Stimulated activated CD4-positive, alpha-beta T cell treated with anti-CD3 and anti-CD28 coated beads, Interleukin-1b, Interleukin-23, amount 100 ng/mL, for 1 hour (primary cell): ENCODE data around the gene NIPSNAP2.
A peak's percentile ranks its signal among the peaks of the same experiment; 100 is the strongest.
"Not testable (repeated sequence)": the region's sequence is repeated elsewhere in the genome, so short reads cannot be mapped to it uniquely, and the experiment has no call there.

ENCODE experiments used
- DNase-seq, 2 donors: peaks; one replicate each; pipeline ENCODE4 v3.0.0-alpha.2; 2020; ENCODE audit warnings: low read depth in 2 of 2

Gene NIPSNAP2

GRCh38 chr7:55964261-55965099 lies at the start of gene NIPSNAP2:
NIPSNAP2 (plus strand) TSS chr7:55964585; CDS start chr7:55964610, 25 bp downstream.
- peak; percentile 14 to 48 for DNase-seq

- no peak for DNase-seq
Observed at GRCh38 chr7:55917771-55918170, 46.6 kb upstream of the NIPSNAP2 start.

- DNase-seq: no peak
Observed at GRCh38 chr7:55928006-55928767, 36.2 kb upstream of the NIPSNAP2 start.

- no peak for DNase-seq
Observed at GRCh38 chr7:55931421-55932151, 32.8 kb upstream of the NIPSNAP2 start.

GRCh38 chr7:55939514-55940123 lies 24.8 kb upstream of the NIPSNAP2 start:
- DNase-seq: no peak

- no peak for DNase-seq
Observed at GRCh38 chr7:55946545-55946944, 17.8 kb upstream of the NIPSNAP2 start.

GRCh38 chr7:55951637-55952351 lies 12.6 kb upstream of the NIPSNAP2 start, which contains the start of gene MRPS17:
MRPS17 (plus strand) TSS chr7:55951877; CDS start chr7:55953196, 1,319 bp downstream.
- peak; percentile 69 to 84 for DNase-seq

- not testable (repeated sequence) for DNase-seq
Observed at GRCh38 chr7:55952352-55952671, 12.1 kb upstream of the NIPSNAP2 start.

- DNase-seq: no peak
Observed at GRCh38 chr7:55953707-55954475, 10.5 kb upstream of the NIPSNAP2 start.

GRCh38 chr7:55957190-55957589 lies 7.2 kb upstream of the NIPSNAP2 start:
- no peak for DNase-seq

GRCh38 chr7:55962014-55962413 lies 2.4 kb upstream of the NIPSNAP2 start:
- DNase-seq: no peak

- no peak for DNase-seq
Observed at GRCh38 chr7:55963584-55964168, 709 bp upstream of the NIPSNAP2 start.

GRCh38 chr7:55965100-55965470 lies 700 bp downstream of the NIPSNAP2 start:
- DNase-seq: no peak

- no peak for DNase-seq
Observed at GRCh38 chr7:55965805-55966421, 1.5 kb downstream of the NIPSNAP2 start.

GRCh38 chr7:55966851-55967250 lies 2.5 kb downstream of the NIPSNAP2 start:
- DNase-seq: no peak

GRCh38 chr7:55969391-55969790 lies 5.0 kb downstream of the NIPSNAP2 start:
- no peak for DNase-seq

- no peak for DNase-seq
Observed at GRCh38 chr7:55970561-55970960, 6.2 kb downstream of the NIPSNAP2 start.

GRCh38 chr7:55970978-55971377 lies 6.6 kb downstream of the NIPSNAP2 start:
- DNase-seq: no peak

GRCh38 chr7:55973747-55974250 lies 9.4 kb downstream of the NIPSNAP2 start:
- DNase-seq: no peak
